Fibroblast of skin of abdomen (primary cell): ENCODE measurements around the gene IGSF23.
A peak's percentile ranks its signal among the peaks of the same experiment; 100 is the strongest.
"Not testable (repeated sequence)": the region's sequence is repeated elsewhere in the genome, so short reads cannot be mapped to it uniquely, and the experiment has no call there.

Source experiments
- DNase-seq: peaks from one replicate; pipeline ENCODE4 v3.0.0-alpha.2; 2013

The IGSF23 gene

GRCh38 chr19:44614313-44614712 is 950 bp downstream of the IGSF23 start:
- DNase-seq = no peak

- DNase-seq = no peak
Observed at GRCh38 chr19:44615863-44616247, 2.5 kb downstream of the IGSF23 start.

- DNase-seq = no peak
Observed at GRCh38 chr19:44617110-44617880, 3.9 kb downstream of the IGSF23 start.

- no peak for DNase-seq
Observed at GRCh38 chr19:44618640-44619357, 5.4 kb downstream of the IGSF23 start.

GRCh38 chr19:44620667-44621066 is 7.3 kb downstream of the IGSF23 start:
- DNase-seq = no peak

- DNase-seq = no peak
Observed at GRCh38 chr19:44621367-44621766, 8.0 kb downstream of the IGSF23 start.

GRCh38 chr19:44623080-44623479 is 9.7 kb downstream of the IGSF23 start:
- DNase-seq = no peak

- DNase-seq = no peak
Observed at GRCh38 chr19:44623626-44624025, 10.3 kb downstream of the IGSF23 start.

GRCh38 chr19:44624840-44625354 is 11.5 kb downstream of the IGSF23 start:
- no peak for DNase-seq

GRCh38 chr19:44625637-44626036 is 12.3 kb downstream of the IGSF23 start:
- not testable (repeated sequence) for DNase-seq

GRCh38 chr19:44626048-44626624 is 12.8 kb downstream of the IGSF23 start:
- DNase-seq = peak; percentile 98

- no peak for DNase-seq
Observed at GRCh38 chr19:44627631-44628030, 14.3 kb downstream of the IGSF23 start.

- no peak for DNase-seq
Observed at GRCh38 chr19:44628793-44629192, 15.4 kb downstream of the IGSF23 start.

- not testable (repeated sequence) for DNase-seq
Observed at GRCh38 chr19:44631611-44632010, 18.2 kb downstream of the IGSF23 start.

GRCh38 chr19:44634058-44634457 is 20.7 kb downstream of the IGSF23 start:
- not testable (repeated sequence) for DNase-seq

GRCh38 chr19:44634785-44635184 is 21.4 kb downstream of the IGSF23 start:
- DNase-seq = no peak

- DNase-seq = peak; percentile 62
Observed at GRCh38 chr19:44635581-44636438, 22.4 kb downstream of the IGSF23 start.

GRCh38 chr19:44636439-44637389 is 23.4 kb downstream of the IGSF23 start:
- DNase-seq = no peak

GRCh38 chr19:44637390-44637764 is 24.0 kb downstream of the IGSF23 start:
- DNase-seq = no peak

- DNase-seq = peak; percentile 55
Observed at GRCh38 chr19:44640518-44640917, 27.2 kb downstream of the IGSF23 start.
